ENCODE data around the gene MAIP1. TPM values are rescaled to one million over a fixed set of nuclear protein-coding genes. Genes with fewer than 3 reads are reported as not detected.

MAIP1 gene
- polyA plus RNA-seq, 1 of the 3 experiments (the other 2 are of a cell fraction) = 11.5 TPM

DNA sequence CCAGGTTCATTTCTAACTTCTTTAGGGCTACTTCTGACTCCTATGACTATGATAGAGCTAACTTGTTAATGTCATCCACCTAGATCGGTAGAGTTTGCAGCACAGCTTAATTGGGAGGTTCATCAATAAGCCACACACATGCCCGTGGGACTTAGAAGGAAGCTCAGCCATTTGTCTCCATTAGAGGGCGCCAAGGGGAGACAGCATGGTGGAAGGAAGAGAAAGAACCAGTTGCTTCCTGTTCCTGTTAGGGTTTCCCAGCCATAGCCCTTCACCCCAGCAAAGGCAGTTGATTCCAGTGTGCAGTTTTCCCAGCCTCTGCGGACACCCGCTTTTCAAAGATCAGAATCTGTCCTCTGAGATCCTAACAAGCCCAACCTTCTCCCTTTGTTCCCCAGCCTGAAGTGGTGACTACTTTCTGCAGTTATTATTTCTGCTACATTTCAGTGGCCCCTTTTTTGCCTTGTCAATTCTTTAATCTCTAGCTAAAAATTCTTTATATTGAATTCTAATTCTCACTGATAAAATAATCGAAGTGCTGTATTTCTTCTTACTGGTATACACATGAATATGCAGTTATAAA is 30.3 kb downstream of the MAIP1 start:
- no peaks in the 10 kb centered on the region for H3K79me2 ChIP-seq (ENCODE audit: insufficient read depth)
- H3K9me3 ChIP-seq = no peaks in the 10 kb centered on the region
- POLR2A ChIA-PET = interaction anchor here (1.2 kb wide), 1 partner anchor 486 kb away, joined by 3 read pairs; no protein-coding TSS in a partner anchor
- no peaks in the 10 kb centered on the region for H3K9me2 ChIP-seq
- peak; percentile 38 for DNase-seq
- peak overlapping the region; percentile 65; the same call in 1 of the 2 replicates for H2AFZ ChIP-seq (ENCODE audit: low read depth)
- no peaks in the 10 kb centered on the region for H3K27me3 ChIP-seq (ENCODE audit: insufficient read depth)
- no peaks in the 10 kb centered on the region for H3F3A ChIP-seq (replicated peaks; ENCODE audit: insufficient read depth)
- no peaks in the 10 kb centered on the region for H4K20me1 ChIP-seq (ENCODE audit: insufficient read depth)
- peak overlapping the region in 1 of 2 experiments; percentile 24; a peak in 1 of 4 replicates for H3K4me3 ChIP-seq (ENCODE audit: low read depth in 2 of 2, low read length in 1 of 2)
- H3K27ac ChIP-seq (ENCODE audit: low read depth in 2 of 2, low read length in 1 of 2) = no peak overlapping the region
- H3K9ac ChIP-seq = no peak overlapping the region
- 51% methylated on average over 6 of the region's 6 CpGs for WGBS (ENCODE audit: low lambda C conversion rate)
- CTCF ChIA-PET = interaction anchor here (0.7 to 3.8 kb wide), 34 partner anchors 10 to 789 kb away, joined by 3 to 57 read pairs (median 3); partner anchors contain the start of gene SPATS2L
- no peaks in the 10 kb centered on the region for H3K36me3 ChIP-seq (replicated peaks in 1 of 2; ENCODE audit: control insufficient read depth in 1 of 2, insufficient read depth in 2 of 2, low read length in 1 of 2)
- H3K4me2 ChIP-seq = no peak overlapping the region
- H3K4me1 ChIP-seq (ENCODE audit: control insufficient read depth in 1 of 2, insufficient read depth in 2 of 2, low read depth in 1 of 2, low read length in 1 of 2) = no peaks in the 10 kb centered on the region; a peak in 2 of 4 replicates
- TF ChIP-seq NRF1 (IDR thresholded peaks at IDR 0.05; ENCODE audit: low read depth, low read length) (no peak), FOXM1 (IDR thresholded peaks at IDR 0.05; ENCODE audit: low read depth) (no peak), TEAD4 (IDR thresholded peaks at IDR 0.05; ENCODE audit: borderline replicate concordance, insufficient read depth) (no peak), TAF1 (IDR thresholded peaks at IDR 0.05; ENCODE audit: borderline replicate concordance, low read depth, low read length) (no peak), FOSL2 (IDR thresholded peaks at IDR 0.05; ENCODE audit: borderline replicate concordance, low read depth) (no peak), JUND (IDR thresholded peaks at IDR 0.05) (no peak), SIN3A (IDR thresholded peaks at IDR 0.05; ENCODE audit: borderline replicate concordance, low read depth, low read length) (no peak), POLR2AphosphoS5 (IDR thresholded peaks at IDR 0.05; ENCODE audit: low read depth, low read length) (no peak), YY1 (IDR thresholded peaks at IDR 0.05; ENCODE audit: low read depth) (0 out of 2 replicates have a peak, but pooled peaks have one; percentile 56), SMC3 (IDR thresholded peaks at IDR 0.05; ENCODE audit: low read depth, low read length) (peak; percentile 63), RFX5 (IDR thresholded peaks at IDR 0.05; ENCODE audit: low read length) (no peak), MEF2A (IDR thresholded peaks at IDR 0.05; ENCODE audit: borderline replicate concordance, low read depth) (no peak), RXRA (IDR thresholded peaks at IDR 0.05; ENCODE audit: borderline replicate concordance, low read depth) (no peak), FOXJ3 (CRISPR knock-in tag; IDR thresholded peaks at IDR 0.05) (no peak), NFIC (IDR thresholded peaks at IDR 0.05; ENCODE audit: borderline replicate concordance) (no peak), GATA2 (CRISPR knock-in tag; IDR thresholded peaks at IDR 0.05) (no peak), GABPA (IDR thresholded peaks at IDR 0.05; ENCODE audit: low read depth) (peak; percentile 64), MXI1 (IDR thresholded peaks at IDR 0.05; ENCODE audit: low read depth, low read length) (no peak), RCOR1 (IDR thresholded peaks at IDR 0.05; ENCODE audit: low read length) (no peak), TCF12 (IDR thresholded peaks at IDR 0.05) (no peak), RAD21 (IDR thresholded peaks at IDR 0.05; ENCODE audit: low read length) (peak; percentile 74), EZH2phosphoT487 (IDR thresholded peaks at IDR 0.05; ENCODE audit: borderline replicate concordance, low read depth) (no peak)
- TF ChIP-seq, protein P1, sequence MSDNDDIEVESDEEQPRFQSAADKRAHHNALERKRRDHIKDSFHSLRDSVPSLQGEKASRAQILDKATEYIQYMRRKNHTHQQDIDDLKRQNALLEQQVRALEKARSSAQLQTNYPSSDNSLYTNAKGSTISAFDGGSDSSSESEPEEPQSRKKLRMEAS (IDR thresholded peaks at IDR 0.05; ENCODE audit: low read depth) = 0 out of 2 replicates have a peak, but pooled peaks have one; percentile 39
- TF ChIP-seq, protein P2, sequence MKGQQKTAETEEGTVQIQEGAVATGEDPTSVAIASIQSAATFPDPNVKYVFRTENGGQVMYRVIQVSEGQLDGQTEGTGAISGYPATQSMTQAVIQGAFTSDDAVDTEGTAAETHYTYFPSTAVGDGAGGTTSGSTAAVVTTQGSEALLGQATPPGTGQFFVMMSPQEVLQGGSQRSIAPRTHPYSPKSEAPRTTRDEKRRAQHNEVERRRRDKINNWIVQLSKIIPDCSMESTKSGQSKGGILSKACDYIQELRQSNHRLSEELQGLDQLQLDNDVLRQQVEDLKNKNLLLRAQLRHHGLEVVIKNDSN (IDR thresholded peaks at IDR 0.05; ENCODE audit: borderline replicate concordance, low read depth) = no peak
- TF ChIP-seq, protein P3, sequence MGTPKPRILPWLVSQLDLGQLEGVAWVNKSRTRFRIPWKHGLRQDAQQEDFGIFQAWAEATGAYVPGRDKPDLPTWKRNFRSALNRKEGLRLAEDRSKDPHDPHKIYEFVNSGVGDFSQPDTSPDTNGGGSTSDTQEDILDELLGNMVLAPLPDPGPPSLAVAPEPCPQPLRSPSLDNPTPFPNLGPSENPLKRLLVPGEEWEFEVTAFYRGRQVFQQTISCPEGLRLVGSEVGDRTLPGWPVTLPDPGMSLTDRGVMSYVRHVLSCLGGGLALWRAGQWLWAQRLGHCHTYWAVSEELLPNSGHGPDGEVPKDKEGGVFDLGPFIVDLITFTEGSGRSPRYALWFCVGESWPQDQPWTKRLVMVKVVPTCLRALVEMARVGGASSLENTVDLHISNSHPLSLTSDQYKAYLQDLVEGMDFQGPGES (IDR thresholded peaks at IDR 0.05; ENCODE audit: low read depth, low read length) = no peak
- TF ChIP-seq, protein P4, sequence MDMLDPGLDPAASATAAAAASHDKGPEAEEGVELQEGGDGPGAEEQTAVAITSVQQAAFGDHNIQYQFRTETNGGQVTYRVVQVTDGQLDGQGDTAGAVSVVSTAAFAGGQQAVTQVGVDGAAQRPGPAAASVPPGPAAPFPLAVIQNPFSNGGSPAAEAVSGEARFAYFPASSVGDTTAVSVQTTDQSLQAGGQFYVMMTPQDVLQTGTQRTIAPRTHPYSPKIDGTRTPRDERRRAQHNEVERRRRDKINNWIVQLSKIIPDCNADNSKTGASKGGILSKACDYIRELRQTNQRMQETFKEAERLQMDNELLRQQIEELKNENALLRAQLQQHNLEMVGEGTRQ (IDR thresholded peaks at IDR 0.05; ENCODE audit: borderline replicate concordance, low read depth, low read length) = no peak
- TF ChIP-seq, protein P5, sequence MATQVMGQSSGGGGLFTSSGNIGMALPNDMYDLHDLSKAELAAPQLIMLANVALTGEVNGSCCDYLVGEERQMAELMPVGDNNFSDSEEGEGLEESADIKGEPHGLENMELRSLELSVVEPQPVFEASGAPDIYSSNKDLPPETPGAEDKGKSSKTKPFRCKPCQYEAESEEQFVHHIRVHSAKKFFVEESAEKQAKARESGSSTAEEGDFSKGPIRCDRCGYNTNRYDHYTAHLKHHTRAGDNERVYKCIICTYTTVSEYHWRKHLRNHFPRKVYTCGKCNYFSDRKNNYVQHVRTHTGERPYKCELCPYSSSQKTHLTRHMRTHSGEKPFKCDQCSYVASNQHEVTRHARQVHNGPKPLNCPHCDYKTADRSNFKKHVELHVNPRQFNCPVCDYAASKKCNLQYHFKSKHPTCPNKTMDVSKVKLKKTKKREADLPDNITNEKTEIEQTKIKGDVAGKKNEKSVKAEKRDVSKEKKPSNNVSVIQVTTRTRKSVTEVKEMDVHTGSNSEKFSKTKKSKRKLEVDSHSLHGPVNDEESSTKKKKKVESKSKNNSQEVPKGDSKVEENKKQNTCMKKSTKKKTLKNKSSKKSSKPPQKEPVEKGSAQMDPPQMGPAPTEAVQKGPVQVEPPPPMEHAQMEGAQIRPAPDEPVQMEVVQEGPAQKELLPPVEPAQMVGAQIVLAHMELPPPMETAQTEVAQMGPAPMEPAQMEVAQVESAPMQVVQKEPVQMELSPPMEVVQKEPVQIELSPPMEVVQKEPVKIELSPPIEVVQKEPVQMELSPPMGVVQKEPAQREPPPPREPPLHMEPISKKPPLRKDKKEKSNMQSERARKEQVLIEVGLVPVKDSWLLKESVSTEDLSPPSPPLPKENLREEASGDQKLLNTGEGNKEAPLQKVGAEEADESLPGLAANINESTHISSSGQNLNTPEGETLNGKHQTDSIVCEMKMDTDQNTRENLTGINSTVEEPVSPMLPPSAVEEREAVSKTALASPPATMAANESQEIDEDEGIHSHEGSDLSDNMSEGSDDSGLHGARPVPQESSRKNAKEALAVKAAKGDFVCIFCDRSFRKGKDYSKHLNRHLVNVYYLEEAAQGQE (IDR thresholded peaks at IDR 0.05; ENCODE audit: low read depth, low read length) = no peak
- TF ChIP-seq, protein P6, sequence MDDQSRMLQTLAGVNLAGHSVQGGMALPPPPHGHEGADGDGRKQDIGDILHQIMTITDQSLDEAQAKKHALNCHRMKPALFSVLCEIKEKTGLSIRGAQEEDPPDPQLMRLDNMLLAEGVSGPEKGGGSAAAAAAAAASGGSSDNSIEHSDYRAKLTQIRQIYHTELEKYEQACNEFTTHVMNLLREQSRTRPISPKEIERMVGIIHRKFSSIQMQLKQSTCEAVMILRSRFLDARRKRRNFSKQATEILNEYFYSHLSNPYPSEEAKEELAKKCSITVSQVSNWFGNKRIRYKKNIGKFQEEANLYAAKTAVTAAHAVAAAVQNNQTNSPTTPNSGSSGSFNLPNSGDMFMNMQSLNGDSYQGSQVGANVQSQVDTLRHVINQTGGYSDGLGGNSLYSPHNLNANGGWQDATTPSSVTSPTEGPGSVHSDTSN (IDR thresholded peaks at IDR 0.05) = no peak
